AG10803 (cell line): ENCODE measurements around the gene PSPH.

Source experiments
- DNase-seq: peaks from one replicate; pipeline ENCODE4 v3.0.0; 2010; ENCODE audit warnings: low read depth
- H3K4me3 ChIP-seq: 2 replicates; pipeline ENCODE4 v1.5.1; 2011; ENCODE audit warnings: mild to moderate bottlenecking, low read length, control low read depth
- TF ChIP-seq, protein P1 (sequence below): conservative IDR thresholded peaks from 2 replicates; pipeline ENCODE4 v1.5.1; 2011; ENCODE audit warnings: mild to moderate bottlenecking, low read length, control low read depth, inconsistent platforms

PSPH gene

DNA sequence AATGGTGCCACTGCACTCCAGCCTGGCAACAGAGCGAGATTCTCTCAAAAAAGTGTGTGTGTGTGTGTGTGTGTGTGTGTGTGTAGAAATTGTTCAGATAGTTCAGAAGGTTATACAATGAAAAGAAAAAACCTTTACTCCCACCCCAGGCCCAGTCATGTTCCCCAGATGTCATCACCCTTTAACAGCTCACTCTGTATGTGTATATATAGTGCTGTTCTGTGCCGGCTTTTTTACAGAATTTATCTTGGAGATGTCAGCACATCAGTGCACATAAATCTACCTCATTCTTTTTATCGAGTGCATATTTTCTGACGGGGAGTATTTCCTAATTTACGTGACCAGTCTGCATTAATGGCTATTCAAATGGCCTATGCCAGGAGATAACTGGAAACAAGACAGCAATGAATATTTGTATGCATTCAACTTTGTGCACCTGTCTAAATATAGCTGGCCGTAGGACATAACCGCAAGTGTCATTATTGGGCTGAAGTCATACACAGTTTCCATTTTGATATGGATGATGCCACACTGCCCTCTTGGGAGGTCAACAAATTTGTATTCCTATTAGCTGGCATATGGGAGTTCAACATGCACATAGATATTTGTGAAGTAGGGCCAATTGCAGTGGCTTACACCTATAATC, 75.1 kb downstream of the PSPH start:
- no peak overlapping the region for H3K4me3 ChIP-seq
- TF ChIP-seq, protein P1, sequence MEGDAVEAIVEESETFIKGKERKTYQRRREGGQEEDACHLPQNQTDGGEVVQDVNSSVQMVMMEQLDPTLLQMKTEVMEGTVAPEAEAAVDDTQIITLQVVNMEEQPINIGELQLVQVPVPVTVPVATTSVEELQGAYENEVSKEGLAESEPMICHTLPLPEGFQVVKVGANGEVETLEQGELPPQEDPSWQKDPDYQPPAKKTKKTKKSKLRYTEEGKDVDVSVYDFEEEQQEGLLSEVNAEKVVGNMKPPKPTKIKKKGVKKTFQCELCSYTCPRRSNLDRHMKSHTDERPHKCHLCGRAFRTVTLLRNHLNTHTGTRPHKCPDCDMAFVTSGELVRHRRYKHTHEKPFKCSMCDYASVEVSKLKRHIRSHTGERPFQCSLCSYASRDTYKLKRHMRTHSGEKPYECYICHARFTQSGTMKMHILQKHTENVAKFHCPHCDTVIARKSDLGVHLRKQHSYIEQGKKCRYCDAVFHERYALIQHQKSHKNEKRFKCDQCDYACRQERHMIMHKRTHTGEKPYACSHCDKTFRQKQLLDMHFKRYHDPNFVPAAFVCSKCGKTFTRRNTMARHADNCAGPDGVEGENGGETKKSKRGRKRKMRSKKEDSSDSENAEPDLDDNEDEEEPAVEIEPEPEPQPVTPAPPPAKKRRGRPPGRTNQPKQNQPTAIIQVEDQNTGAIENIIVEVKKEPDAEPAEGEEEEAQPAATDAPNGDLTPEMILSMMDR: no peak
- DNase-seq: no peak

DNA sequence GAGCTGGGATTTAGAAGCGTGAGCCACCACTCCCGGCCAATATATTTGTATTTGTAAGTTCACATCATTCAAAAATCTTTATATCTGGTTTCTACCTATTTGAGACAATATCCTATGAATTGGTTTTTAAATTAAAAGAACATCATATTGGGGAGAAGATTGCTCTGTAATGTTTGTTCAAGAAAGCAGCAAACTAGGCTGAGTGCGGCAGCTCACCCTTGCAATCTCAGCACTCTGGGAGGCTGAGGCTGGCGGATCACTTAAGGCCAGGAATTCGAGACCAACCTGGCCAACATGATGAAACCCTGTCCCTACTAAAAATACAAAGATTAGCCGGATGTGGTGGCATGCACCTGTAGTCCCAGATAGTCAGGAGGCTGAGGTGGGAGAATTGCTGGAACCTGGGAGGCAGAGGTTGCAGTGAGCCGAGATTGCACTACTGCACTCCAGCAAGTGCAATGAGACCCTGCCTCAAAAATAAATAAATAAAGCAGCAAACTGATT, 77.4 kb downstream of the PSPH start:
- TF ChIP-seq, protein P1: no peak
- no peak overlapping the region for H3K4me3 ChIP-seq
- no peak for DNase-seq

DNA sequence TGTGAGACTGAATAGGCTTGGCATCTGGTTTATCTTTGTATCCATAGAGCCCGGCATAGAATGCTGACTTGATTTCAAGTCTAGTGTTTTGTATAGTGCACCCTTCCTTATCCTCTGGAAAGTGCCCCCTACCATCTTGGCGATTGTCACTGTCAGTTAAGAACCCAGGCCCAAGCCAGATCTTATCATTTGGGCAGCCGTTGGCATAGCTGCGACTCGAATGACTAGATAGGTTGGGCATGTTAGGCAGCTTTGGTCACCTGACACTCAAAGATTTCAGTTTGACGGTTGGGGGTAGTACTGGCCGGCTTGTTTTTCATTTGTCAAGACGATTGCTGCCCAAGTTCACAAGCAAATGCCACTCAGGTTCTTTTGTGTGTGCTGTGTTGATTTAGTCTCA, 80.3 kb downstream of the PSPH start:
- no peak for DNase-seq
- TF ChIP-seq, protein P1: no peak
- H3K4me3 ChIP-seq: no peak overlapping the region

DNA sequence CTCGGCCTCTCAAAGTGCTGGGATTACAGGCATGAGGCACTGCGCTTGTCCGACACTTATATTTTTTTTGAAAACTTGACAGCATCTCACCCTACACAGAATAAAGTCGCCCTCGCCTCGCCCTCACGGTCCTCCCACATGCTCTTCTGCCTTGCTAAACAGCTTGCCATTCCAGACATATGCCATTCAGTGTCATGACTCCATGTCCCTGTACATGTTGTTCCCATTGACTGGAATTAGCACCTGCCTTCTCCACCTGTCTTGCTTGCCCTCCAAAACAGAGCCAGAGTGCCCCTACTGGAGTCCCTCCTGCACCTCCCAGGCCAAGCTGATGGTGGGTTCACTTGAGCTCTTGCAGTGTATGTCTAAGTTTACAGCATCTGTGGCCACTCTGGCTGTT, 80.7 kb downstream of the PSPH start:
- DNase-seq: no peak
- H3K4me3 ChIP-seq: no peak overlapping the region
- TF ChIP-seq, protein P1: no peak

DNA sequence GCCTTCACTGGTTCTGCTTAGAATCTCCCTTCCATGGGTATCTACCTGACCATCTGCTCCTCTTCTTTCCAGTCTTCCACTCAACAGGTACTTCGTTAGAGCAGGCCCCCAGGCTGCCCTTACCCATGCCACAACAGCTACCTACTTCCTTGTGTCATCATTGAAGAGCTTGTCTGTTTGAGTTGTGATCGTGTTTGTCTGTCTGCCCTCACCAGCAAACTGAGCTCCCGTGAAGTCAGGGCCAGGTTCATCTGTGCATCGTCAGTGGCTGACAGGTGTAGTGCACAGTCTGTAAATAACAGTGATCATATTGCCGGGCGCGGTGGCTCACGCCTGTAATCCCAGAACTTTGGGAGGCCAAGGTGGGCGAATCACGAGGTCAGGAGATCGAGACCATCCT, 81.9 kb downstream of the PSPH start:
- H3K4me3 ChIP-seq: no peak overlapping the region
- DNase-seq: no peak
- TF ChIP-seq, protein P1: no peak

DNA sequence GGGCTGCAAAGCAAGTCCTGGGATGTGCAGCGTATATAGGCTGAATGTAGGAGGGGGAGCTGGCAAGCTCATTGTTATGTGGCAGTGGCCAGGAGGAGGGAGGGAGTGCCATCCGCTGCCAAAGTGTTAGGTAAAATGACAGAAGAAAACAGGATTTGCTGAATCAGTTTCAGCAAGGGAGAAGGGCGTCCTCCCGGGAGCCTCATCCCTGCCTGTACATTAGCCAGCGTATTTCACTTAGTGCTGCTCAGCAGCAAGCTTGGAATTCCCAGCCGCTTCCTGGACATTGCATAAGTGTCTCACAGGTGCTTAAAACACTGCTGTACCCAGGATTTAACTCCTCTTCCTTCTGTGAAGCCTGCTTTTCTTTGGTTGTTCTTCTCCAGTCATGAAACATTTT, 84.4 kb downstream of the PSPH start:
- H3K4me3 ChIP-seq: no peak overlapping the region
- DNase-seq: no peak
- TF ChIP-seq, protein P1: no peak

DNA sequence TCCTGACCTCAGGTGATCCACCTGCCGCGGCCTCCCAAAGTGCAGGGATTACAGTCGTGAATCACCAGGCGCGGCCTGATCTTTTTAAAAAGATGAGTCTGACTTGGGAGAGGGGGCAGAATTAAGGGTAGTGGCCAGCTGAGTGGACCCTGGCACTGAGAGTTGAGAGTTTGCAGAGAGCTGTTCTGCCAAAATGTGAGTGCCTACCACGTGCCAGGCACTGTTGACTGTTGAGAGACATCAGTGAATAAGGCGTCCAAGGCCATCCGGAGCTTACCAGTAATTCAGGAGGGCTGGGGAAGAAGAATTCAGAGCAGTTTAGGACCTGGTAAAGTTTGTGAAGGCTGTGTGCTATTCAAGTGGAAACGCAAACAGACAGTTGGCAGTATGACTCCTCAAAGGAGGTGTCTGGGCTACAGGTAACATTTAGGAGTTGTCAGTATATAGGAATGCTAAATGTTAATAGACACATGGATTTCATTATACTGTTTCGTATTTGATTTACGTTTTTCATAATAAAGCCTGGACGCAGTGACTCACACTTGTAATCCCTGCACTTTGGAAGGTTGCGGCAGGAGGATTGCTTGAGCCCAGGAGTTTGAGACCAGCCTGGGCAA, 85.3 kb downstream of the PSPH start:
- H3K4me3 ChIP-seq: peak overlapping the region; percentile 71
- DNase-seq: peak; percentile 82
- TF ChIP-seq, protein P1: no peak
